GM21723 (cell line): ENCODE measurements around the gene NAV2.
"Not testable (repeated sequence)": the region's sequence is repeated elsewhere in the genome, so short reads cannot be mapped to it uniquely, and the experiment has no call there.

Source experiments
- ATAC-seq: cut with Tn5 transposase; IDR thresholded peaks from one replicate; pipeline ENCODE4 v1.9.1; 2021; ENCODE audit warnings: mild to moderate bottlenecking, moderate library complexity; ENCODE audit not compliant: unreplicated experiment

The NAV2 gene

GRCh38 chr11:19938866-19939265, 226.2 kb downstream of the NAV2 start:
- no peak for ATAC-seq

GRCh38 chr11:19939415-19939929, 226.8 kb downstream of the NAV2 start:
- ATAC-seq = no peak

GRCh38 chr11:19940831-19941230, 228.2 kb downstream of the NAV2 start:
- ATAC-seq = no peak

GRCh38 chr11:19946681-19947080, 234.0 kb downstream of the NAV2 start:
- ATAC-seq = no peak

GRCh38 chr11:19947537-19948114, 235.0 kb downstream of the NAV2 start:
- no peak for ATAC-seq

- no peak for ATAC-seq
Observed at GRCh38 chr11:19949606-19950005, 237.0 kb downstream of the NAV2 start.

- ATAC-seq = peak; percentile 87
Observed at GRCh38 chr11:19951558-19952115, 239.0 kb downstream of the NAV2 start.

GRCh38 chr11:19952116-19952605, 239.5 kb downstream of the NAV2 start:
- ATAC-seq = no peak

- ATAC-seq = no peak
Observed at GRCh38 chr11:19952911-19953310, 240.3 kb downstream of the NAV2 start.

- no peak for ATAC-seq
Observed at GRCh38 chr11:19953336-19953735, 240.7 kb downstream of the NAV2 start.

GRCh38 chr11:19953909-19954308, 241.3 kb downstream of the NAV2 start:
- ATAC-seq = no peak

GRCh38 chr11:19954899-19955298, 242.3 kb downstream of the NAV2 start:
- no peak for ATAC-seq

GRCh38 chr11:19955660-19956059, 243.0 kb downstream of the NAV2 start:
- no peak for ATAC-seq

GRCh38 chr11:19956228-19956627, 243.6 kb downstream of the NAV2 start:
- no peak for ATAC-seq

GRCh38 chr11:19957294-19957943, 244.8 kb downstream of the NAV2 start:
- no peak for ATAC-seq

GRCh38 chr11:19958204-19958603, 245.6 kb downstream of the NAV2 start:
- no peak for ATAC-seq

- ATAC-seq = no peak
Observed at GRCh38 chr11:19959210-19959609, 246.6 kb downstream of the NAV2 start.

- no peak for ATAC-seq
Observed at GRCh38 chr11:19959648-19960059, 247.0 kb downstream of the NAV2 start.

- not testable (repeated sequence) for ATAC-seq
Observed at GRCh38 chr11:19960410-19960809, 247.8 kb downstream of the NAV2 start.

- no peak for ATAC-seq
Observed at GRCh38 chr11:19961225-19961624, 248.6 kb downstream of the NAV2 start.

GRCh38 chr11:19962053-19962800, 249.6 kb downstream of the NAV2 start:
- no peak for ATAC-seq
